ENCODE measurements around the gene SLC38A11. TPM values are rescaled to one million over a fixed set of nuclear protein-coding genes. Genes with fewer than 3 reads are reported as not detected.

Gene SLC38A11
- total RNA-seq, 1 experiment from 2014 or later = not detected

GRCh38 chr2:164934401-164935117, 20.8 kb downstream of the SLC38A11 start:
- RAD21 ChIA-PET (ENCODE audit: low non-redundant PET in 1 of 2, low total read pairs in 2 of 2, uncharacterized antibody in 2 of 2, unreplicated experiment in 2 of 2) = no interaction called here
- Histone ChIP-seq H3K9me2 (ENCODE audit: insufficient read depth) (no peaks in the 10 kb centered on the region), H3K9ac (ENCODE audit: low read length) (no peak overlapping the region), H3K36me3 (ENCODE audit: control insufficient read depth in 1 of 2, insufficient read depth in 2 of 2, low read length in 2 of 2) (no peaks in the 10 kb centered on the region), H3K9me3 (ENCODE audit: control insufficient read depth in 1 of 2, insufficient read depth in 1 of 2, low read depth in 1 of 2, low read length in 2 of 2) (no peaks in the 10 kb centered on the region), H3K4me1 (ENCODE audit: control insufficient read depth in 1 of 2, insufficient read depth in 2 of 2, low read length in 2 of 2) (no peaks in the 10 kb centered on the region), H3K4me3 (replicated peaks in 1 of 2; ENCODE audit: low read depth in 1 of 2, low read length in 2 of 2) (no peak overlapping the region), H3K27me3 (ENCODE audit: insufficient read depth, low read length) (no peaks in the 10 kb centered on the region), H4K20me1 (ENCODE audit: insufficient read depth) (no peaks in the 10 kb centered on the region), H2AFZ (ENCODE audit: low read depth, low read length, poor library complexity, severe bottlenecking) (peak overlapping the region; percentile 12), H3K27ac (ENCODE audit: low read depth, low read length) (no peak overlapping the region), H3K79me2 (ENCODE audit: insufficient read depth, low read length) (no peaks in the 10 kb centered on the region), H3K4me2 (ENCODE audit: low read length) (no peak overlapping the region)
- no peak for TF ChIP-seq SRF (IDR thresholded peaks at IDR 0.05; ENCODE audit: low read depth)
- TF ChIP-seq CTCF (IDR thresholded peaks at IDR 0.05 in 2 of 3, conservative IDR thresholded peaks at IDR 0.05 in 1 of 3; ENCODE audit: borderline replicate concordance in 1 of 3, insufficient read depth in 1 of 3, low read depth in 2 of 3, low read length in 2 of 3) = no peak
- no peak for TF ChIP-seq TCF7L2 (IDR thresholded peaks at IDR 0.05; ENCODE audit: borderline replicate concordance, extremely low read depth, insufficient read depth, insufficient read length)
- no peak for TF ChIP-seq JUND (IDR thresholded peaks at IDR 0.05)
- TF ChIP-seq ELF1 (IDR thresholded peaks at IDR 0.05; ENCODE audit: borderline replicate concordance, low read depth) = no peak
- no peak for TF ChIP-seq SIN3A (IDR thresholded peaks at IDR 0.05; ENCODE audit: low read depth)
- no peak for TF ChIP-seq EGR1 (IDR thresholded peaks at IDR 0.05; ENCODE audit: low read depth)
- TF ChIP-seq SP1 (IDR thresholded peaks at IDR 0.05; ENCODE audit: low read depth) = no peak
- TF ChIP-seq ZBTB33 (IDR thresholded peaks at IDR 0.05; ENCODE audit: extremely low read depth, insufficient replicate concordance, low read length) = no peak
- TF ChIP-seq FOSL1 (IDR thresholded peaks at IDR 0.05; ENCODE audit: low read depth) = no peak
- TF ChIP-seq CBX3 (IDR thresholded peaks at IDR 0.05; ENCODE audit: low read depth) = no peak
- no peak for TF ChIP-seq RAD21 (IDR thresholded peaks at IDR 0.05; ENCODE audit: low read depth)
- TF ChIP-seq POLR2A (IDR thresholded peaks at IDR 0.05; ENCODE audit: borderline replicate concordance, extremely low read depth, insufficient read depth, insufficient read length) = no peak
- TF ChIP-seq EZH2 (IDR thresholded peaks at IDR 0.05) = no peak
- BruUV-seq (replicated peaks) = no TSS peak
- DNase-seq (ENCODE audit: low read depth, low spot score) (no peak), ATAC-seq (no peak)
- CTCF ChIA-PET = no interaction called here
- intact Hi-C loops (cut with micrococcal nuclease) = no loop called here
- POLR2A ChIA-PET = no interaction called here

All from HCT116 (cell line).